PC-3 (cell line): ENCODE results near the gene C1QC. TPM values are rescaled to one million over a fixed set of nuclear protein-coding genes. Genes with fewer than 3 reads are reported as not detected.

Source experiments
- ATAC-seq: fragments of 200-7000 bp; cut with Tn5 transposase; 2 replicates; pipeline ENCODE4 v1.9.1; 2020; ENCODE audit warnings: mild to moderate bottlenecking, moderate library complexity
- BruUV-seq: library from RNA; stranded (reverse); fragments of 400-500 nt; replicated peaks from 2 replicates; lab custom pipeline; 2021; lab: Mats Ljungman, UMichigan
- CTCF ChIA-PET: fragments of 300-600 bp; sonication (Branson Sonifier 250); formaldehyde crosslinking; loops from one replicate; lab custom pipeline; 2022; ENCODE audit warnings: antibody characterized with exemption; lab: Charles Lee
- POLR2A ChIA-PET: fragments of 300-600 bp; sonication (Branson Sonifier 250); formaldehyde crosslinking; loops from one replicate; lab custom pipeline; 2022; ENCODE audit warnings: antibody characterized with exemption; ENCODE audit not compliant: unreplicated experiment; lab: Charles Lee
- DNase-seq: peaks from one replicate; pipeline ENCODE4 v3.0.0-alpha.2; 2015
- H2AFZ ChIP-seq: fragments of 300-600 bp; sonication (generic); 2 replicates; pipeline ENCODE4 v1.6.0; 2016; ENCODE audit warnings: antibody characterized with exemption, low read length
- H3F3A ChIP-seq: fragments of 300-600 bp; sonication (generic); one replicate; pipeline ENCODE4 v1.6.0; 2017; ENCODE audit warnings: antibody characterized with exemption, low read length, control low read depth, mild to moderate bottlenecking; ENCODE audit not compliant: unreplicated experiment
- H3K27ac ChIP-seq: fragments of 300-600 bp; sonication (generic); 2 replicates; pipeline ENCODE4 v1.5.1; 2016; ENCODE audit warnings: mild to moderate bottlenecking, low read length
- H3K27me3 ChIP-seq: fragments of 300-600 bp; sonication (generic); 2 replicates; pipeline ENCODE4 v1.6.1; 2016; ENCODE audit warnings: low read length, mixed read lengths
- H3K36me3 ChIP-seq: fragments of 300-600 bp; sonication (generic); 2 replicates; pipeline ENCODE4 v1.6.1; 2016; ENCODE audit warnings: low read depth, mixed run types, low read length, mixed read lengths
- H3K4me1 ChIP-seq: fragments of 300-600 bp; sonication (generic); 2 replicates; pipeline ENCODE4 v1.5.1; 2016; ENCODE audit warnings: low read length; ENCODE audit not compliant: insufficient read depth
- H3K4me2 ChIP-seq: fragments of 300-600 bp; sonication (generic); 2 replicates; pipeline ENCODE4 v1.6.0; 2016; ENCODE audit warnings: low read length
- H3K4me3 ChIP-seq: fragments of 300-600 bp; sonication (generic); 2 replicates; pipeline ENCODE4 v1.5.1; 2016; ENCODE audit warnings: mild to moderate bottlenecking, low read length, mixed read lengths
- H3K79me2 ChIP-seq: fragments of 300-600 bp; sonication (generic); 2 replicates; pipeline ENCODE4 v1.6.1; 2017; ENCODE audit warnings: low read length, mixed read lengths
- H3K9ac ChIP-seq: fragments of 300-600 bp; sonication (generic); 2 replicates; pipeline ENCODE4 v1.6.0; 2016; ENCODE audit warnings: mild to moderate bottlenecking, low read length
- H3K9me2 ChIP-seq: fragments of 300-600 bp; sonication (generic); replicated peaks from 2 replicates; pipeline ENCODE4 v1.6.1; 2016; ENCODE audit warnings: mixed run types, low read length, mixed read lengths
- H3K9me3 ChIP-seq: fragments of 300-600 bp; sonication (generic); 2 replicates; pipeline ENCODE4 v1.6.1; 2016; ENCODE audit warnings: low read length, mixed read lengths
- H4K20me1 ChIP-seq: fragments of 300-600 bp; sonication (generic); 2 replicates; pipeline ENCODE4 v1.6.1; 2016; ENCODE audit warnings: low read length, mixed read lengths
- CTCF ChIP-seq: fragments of 300-600 bp; sonication (generic); conservative IDR thresholded peaks from 2 replicates; pipeline ENCODE4 v1.5.1; 2017; ENCODE audit warnings: antibody characterized with exemption, low read depth, mild to moderate bottlenecking, low read length
- EZH2 ChIP-seq: fragments of 300-600 bp; sonication (generic); IDR thresholded peaks from one replicate; pipeline ENCODE4 v1.6.1; 2017; ENCODE audit warnings: antibody characterized with exemption, mild to moderate bottlenecking, low read length; ENCODE audit not compliant: unreplicated experiment
- EZH2phosphoT487 ChIP-seq: fragments of 300-600 bp; sonication (generic); IDR thresholded peaks from 2 replicates; pipeline ENCODE4 v1.6.1; 2018; ENCODE audit warnings: mild to moderate bottlenecking, antibody characterized with exemption, low read length, borderline replicate concordance
- intact Hi-C: fragments of 100-400 bp; cut with micrococcal nuclease; formaldehyde crosslinking; loops from 2 replicates; pipeline ENCODE4 v1.9.0; 2023
- total RNA-seq: library from RNA; depleted of rRNA; stranded (reverse); fragments of >200 nt; gene quantifications from 2 replicates; pipeline ENCODE4 v1.2.3, GENCODE V29; 2014

Gene C1QC
- total RNA-seq, 1 experiment from 2014 or later, result not detected

DNA sequence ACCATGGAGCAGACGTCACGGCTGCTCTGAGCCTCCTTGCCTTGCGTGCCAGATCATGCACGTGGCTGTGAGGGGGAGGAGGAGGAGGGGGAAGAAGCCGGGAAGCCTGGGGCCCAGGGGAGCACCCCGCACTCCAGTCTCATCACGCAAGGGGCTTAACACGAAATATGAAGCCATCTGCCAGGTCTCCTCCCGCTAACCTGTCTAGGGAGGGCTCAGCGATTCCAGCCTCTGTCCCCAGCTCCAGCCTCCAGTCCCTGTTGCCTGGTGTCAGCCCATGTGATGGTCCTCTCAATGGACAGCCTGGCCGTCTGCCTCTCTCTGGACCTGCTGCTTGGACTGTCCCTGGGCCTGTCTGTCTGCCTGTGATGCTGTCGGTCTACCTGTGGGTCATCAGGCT, 29.5 kb upstream of the C1QC start:
- H3K9me2 ChIP-seq, result no peaks in the 10 kb centered on the region
- H3K36me3 ChIP-seq, result no peaks in the 10 kb centered on the region
- H3K4me3 ChIP-seq, result no peak overlapping the region
- no peaks in the 10 kb centered on the region for H3K4me1 ChIP-seq
- ChIA-PET CTCF (no interaction called here), POLR2A (no interaction called here)
- DNase-seq (no peak), ATAC-seq (no peak)
- H3K27me3 ChIP-seq, result peaks cover 51% of the 10 kb centered on the region
- TF ChIP-seq EZH2phosphoT487 (no peak), EZH2 (no peak), CTCF (no peak)
- H3K9ac ChIP-seq, result no peak overlapping the region
- no peaks in the 10 kb centered on the region for H4K20me1 ChIP-seq
- H3K79me2 ChIP-seq, result no peaks in the 10 kb centered on the region
- intact Hi-C loops, result no loop called here
- no peak overlapping the region for H3K4me2 ChIP-seq
- H3F3A ChIP-seq, result no peaks in the 10 kb centered on the region
- no peaks in the 10 kb centered on the region for H3K9me3 ChIP-seq
- H2AFZ ChIP-seq, result no peak overlapping the region
- H3K27ac ChIP-seq, result no peak overlapping the region
- BruUV-seq, result no TSS peak

GRCh38 chr1:22615886-22616285, 27.5 kb upstream of the C1QC start:
- DNase-seq (no peak), ATAC-seq (no peak)
- Histone ChIP-seq H3K4me1 (no peaks in the 10 kb centered on the region), H3F3A (no peaks in the 10 kb centered on the region), H3K79me2 (no peaks in the 10 kb centered on the region), H3K4me3 (no peak overlapping the region), H3K9me2 (no peaks in the 10 kb centered on the region), H3K4me2 (no peak overlapping the region), H2AFZ (no peak overlapping the region), H3K27me3 (peaks cover 55% of the 10 kb centered on the region), H3K9ac (no peak overlapping the region), H4K20me1 (no peaks in the 10 kb centered on the region), H3K36me3 (no peaks in the 10 kb centered on the region), H3K27ac (no peak overlapping the region), H3K9me3 (no peaks in the 10 kb centered on the region)
- intact Hi-C loops, result no loop called here
- CTCF ChIA-PET, result no interaction called here
- POLR2A ChIA-PET, result no interaction called here
- TF ChIP-seq EZH2 (no peak), CTCF (no peak), EZH2phosphoT487 (no peak)
- BruUV-seq, result no TSS peak

- Histone ChIP-seq H3K9ac (no peak overlapping the region), H3K4me3 (no peak overlapping the region), H3K4me2 (no peak overlapping the region), H3F3A (no peaks in the 10 kb centered on the region), H2AFZ (no peak overlapping the region), H3K9me3 (no peaks in the 10 kb centered on the region), H3K4me1 (no peaks in the 10 kb centered on the region), H4K20me1 (no peaks in the 10 kb centered on the region), H3K36me3 (no peaks in the 10 kb centered on the region), H3K27me3 (peaks cover 55% of the 10 kb centered on the region), H3K79me2 (no peaks in the 10 kb centered on the region), H3K27ac (no peak overlapping the region), H3K9me2 (no peaks in the 10 kb centered on the region)
- no TSS peak for BruUV-seq
- no peak for DNase-seq
- ChIA-PET CTCF (no interaction called here), POLR2A (no interaction called here)
- no peak for ATAC-seq
- intact Hi-C loops, result no loop called here
- TF ChIP-seq EZH2phosphoT487, result no peak
- no peak for TF ChIP-seq CTCF
- no peak for TF ChIP-seq EZH2
Measured at GRCh38 chr1:22616571-22616970, 26.9 kb upstream of the C1QC start.
